B cell (primary cell): ENCODE results near the gene CIBAR2. TPM values are rescaled to one million over a fixed set of nuclear protein-coding genes. Genes with fewer than 3 reads are reported as not detected.

ENCODE experiments used
- ATAC-seq: fragments of 200-7000 bp; cut with Tn5 transposase; one replicate; pipeline ENCODE4 v1.10.0; 2021; ENCODE audit warnings: low read depth, mild to moderate bottlenecking, moderate number of reproducible peaks, moderate library complexity
- CTCF ChIA-PET: fragments of 350-600 bp; sonication (Branson Sonifier 250); formaldehyde crosslinking; loops from one replicate; lab custom pipeline; 2021; ENCODE audit warnings: antibody characterized with exemption, inconsistent platforms; lab: Charles Lee
- POLR2A ChIA-PET: fragments of 350-600 bp; sonication (Branson Sonifier 250); formaldehyde crosslinking; loops from one replicate; lab custom pipeline; 2021; ENCODE audit warnings: antibody characterized with exemption; lab: Charles Lee
- DNase-seq: peaks from one replicate; pipeline ENCODE4 v3.0.0; 2013
- H2AFZ ChIP-seq: 2 replicates; pipeline ENCODE4 v1.6.1; 2012; ENCODE audit warnings: mild to moderate bottlenecking, low read depth, low read length; ENCODE audit not compliant: insufficient read depth, poor library complexity, severe bottlenecking
- H3K27ac ChIP-seq, 2 donors: 1 replicate in 1 of 2; 2 replicates in 1 of 2; pipeline ENCODE4 v1.5.1; 2012 to 2013; ENCODE audit warnings: low read length in 2 of 2, mild to moderate bottlenecking in 2 of 2, moderate library complexity in 1 of 2
- H3K27me3 ChIP-seq, 4 experiments: fragments of 200-600 bp in 1 of 4; sonication (generic) in 1 of 4; replicated peaks in 1 of 4; 1 replicate in 2 of 4; 2 replicates in 2 of 4; pipeline versions ENCODE4 v1.6.1 to v1.7.0; 2013 to 2016; ENCODE audit warnings: low read length in 3 of 4, mild to moderate bottlenecking in 2 of 4, mixed read lengths in 1 of 4, moderate library complexity in 1 of 4; ENCODE audit not compliant: insufficient read depth in 4 of 4, control insufficient read depth in 3 of 4; ENCODE audit errors: control extremely low read depth in 1 of 4
- H3K36me3 ChIP-seq, 2 experiments: replicated peaks in 1 of 2; 1 replicate in 1 of 2; 2 replicates in 1 of 2; pipeline versions ENCODE4 v1.6.1 to v1.7.1; 2013; ENCODE audit warnings: low read length in 1 of 2; ENCODE audit not compliant: insufficient read depth in 2 of 2, control insufficient read depth in 1 of 2; ENCODE audit errors: control extremely low read depth in 1 of 2, extremely low read depth in 1 of 2
- H3K4me1 ChIP-seq, 2 donors: fragments of 200-600 bp in 1 of 2; sonication (generic) in 1 of 2; 1 replicate in 1 of 2; 2 replicates in 1 of 2; pipeline versions ENCODE4 v1.5.1 to v1.6.1; 2013 to 2017; ENCODE audit warnings: low read length in 2 of 2; ENCODE audit not compliant: control insufficient read depth in 2 of 2, insufficient read depth in 2 of 2
- H3K4me2 ChIP-seq: replicated peaks from 2 replicates; pipeline ENCODE3; 2012; ENCODE audit warnings: mild to moderate bottlenecking, low read depth, low read length; ENCODE audit not compliant: poor library complexity, severe bottlenecking
- H3K4me3 ChIP-seq, 5 experiments: fragments of 200-600 bp in 1 of 5; sonication (generic) in 1 of 5; 1 replicate in 3 of 5; 2 replicates in 2 of 5; pipeline versions ENCODE4 v1.5.1 to v1.7.0; 2011 to 2016; ENCODE audit warnings: low read length in 4 of 5, mild to moderate bottlenecking in 4 of 5, low read depth in 2 of 5, control low read depth in 1 of 5, moderate library complexity in 1 of 5; ENCODE audit not compliant: insufficient read depth in 1 of 5; ENCODE audit errors: control extremely low read depth in 1 of 5, extremely low read depth in 1 of 5
- H3K79me2 ChIP-seq: fragments of 200-600 bp; sonication (generic); one replicate; pipeline ENCODE4 v1.6.0; 2016; ENCODE audit warnings: low read length; ENCODE audit not compliant: control insufficient read depth, insufficient read depth
- H3K9ac ChIP-seq: fragments of 200-600 bp; sonication (generic); 2 replicates; pipeline ENCODE4 v1.6.1; 2017; ENCODE audit warnings: mild to moderate bottlenecking, low read length, moderate library complexity
- H3K9me3 ChIP-seq, 3 donors: one replicate each; pipeline versions ENCODE4 v1.6.1 to v1.7.1; 2013; ENCODE audit warnings: low read length in 2 of 3; ENCODE audit not compliant: control insufficient read depth in 2 of 3, insufficient read depth in 1 of 3; ENCODE audit errors: control extremely low read depth in 1 of 3
- H4K20me1 ChIP-seq: 2 replicates; pipeline ENCODE4 v1.6.0; 2012; ENCODE audit warnings: mild to moderate bottlenecking, low read length; ENCODE audit not compliant: insufficient read depth, control insufficient read depth, poor library complexity, severe bottlenecking
- H3K27ac Mint-ChIP-seq: one replicate; pipeline ENCODE4 v1.8.0; 2021; ENCODE audit warnings: mixed read lengths
- H3K27me3 Mint-ChIP-seq: one replicate; pipeline ENCODE4 v1.8.0; 2021; ENCODE audit warnings: mixed read lengths
- H3K4me1 Mint-ChIP-seq: one replicate; pipeline ENCODE4 v1.8.0; 2021; ENCODE audit warnings: mixed read lengths
- H3K4me3 Mint-ChIP-seq: one replicate; pipeline ENCODE4 v1.8.0; 2021; ENCODE audit warnings: mixed read lengths
- H3K9me3 Mint-ChIP-seq: one replicate; pipeline ENCODE4 v1.8.0; 2022; ENCODE audit warnings: mixed read lengths; ENCODE audit not compliant: insufficient read depth
- WGBS: methylation state at CpG from one replicate; pipeline ENCODE4 v1.1.5; 2013; ENCODE audit warnings: missing lambda C conversion rate; ENCODE audit not compliant: insufficient coverage; 5-methylcytosine and 5-hydroxymethylcytosine counted together
- intact Hi-C: fragments of 100-400 bp; cut with micrococcal nuclease; formaldehyde crosslinking; loops from one replicate; pipeline ENCODE4 v1.10.0; 2022
- polyA plus RNA-seq: library from polyadenylated mRNA; depleted of rRNA; stranded (reverse); fragments of >200 nt; gene quantifications from 2 replicates; pipeline ENCODE4 v1.2.3, GENCODE V29; 2012
- total RNA-seq, 2 donors: library from RNA; stranded (reverse); fragments of 120-200 nt in 1 of 2; gene quantifications; 1 replicate in 1 of 2; 2 replicates in 1 of 2; pipeline versions ENCODE4 v1.2.3 to v1.2.4, GENCODE V29; 2013 to 2022
- TF ChIP-seq, protein P1 (sequence below): fragments of 200-600 bp; IDR thresholded peaks from one replicate; pipeline ENCODE4 v1.8.0; 2022; ENCODE audit warnings: antibody characterized with exemption, mild to moderate bottlenecking

Gene CIBAR2
- total and polyA plus RNA-seq, 2 donors (not counting 1 experiment from before 2014, with no cell fraction given), result not detected

DNA sequence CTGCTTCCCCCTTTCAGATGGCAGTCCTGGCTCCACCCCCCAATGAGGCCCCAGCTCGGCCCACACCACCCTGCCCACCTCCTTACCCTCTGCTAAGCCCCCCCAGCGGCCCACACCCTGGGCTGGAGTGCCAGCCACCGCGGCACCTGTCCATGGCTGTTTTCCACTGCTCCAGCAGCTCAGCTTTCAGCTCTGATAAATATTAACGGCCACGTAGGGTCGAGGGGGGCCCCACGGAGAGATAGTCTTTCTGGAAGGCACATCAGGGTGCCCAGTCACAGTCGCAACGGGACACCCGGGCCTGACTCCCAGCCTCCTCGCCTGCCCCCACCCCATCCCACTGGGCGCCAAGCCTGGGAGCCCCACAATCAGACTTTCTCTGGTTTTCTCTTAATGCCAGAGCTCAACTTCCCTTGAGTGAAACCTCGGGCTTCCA is 46.5 kb upstream of the CIBAR2 start:
- H3K27ac ChIP-seq, result no peak overlapping the region
- H2AFZ ChIP-seq, result peak overlapping the region; percentile 98
- DNase-seq, result no peak

More for the DNA sequence above, 46.5 kb upstream of the CIBAR2 start:
- no peaks in the 10 kb centered on the region for H3K79me2 ChIP-seq
- peak overlapping the region; percentile 71 for H3K4me2 ChIP-seq
- H4K20me1 ChIP-seq, result no peaks in the 10 kb centered on the region
- 43% methylated on average over 13 of the region's 14 CpGs for WGBS
- H3K4me3 Mint-ChIP-seq, result peak overlapping the region; percentile 85
- no peak overlapping the region for H3K27ac Mint-ChIP-seq
- intact Hi-C loops, result no loop called here
- no peaks in the 10 kb centered on the region for H3K9me3 Mint-ChIP-seq
- ChIA-PET CTCF (interaction anchor here (1.0 kb wide), 1 partner anchor 44 kb away, joined by 3 read pairs; no protein-coding TSS in a partner anchor), POLR2A (no interaction called here)
- no peak overlapping the region for H3K9ac ChIP-seq
- H3K27me3 ChIP-seq, result peaks cover 0 to 4% (median 0%) of the 10 kb centered on the region in 4 experiments
- ATAC-seq, result no peak
- TF ChIP-seq, protein P1, sequence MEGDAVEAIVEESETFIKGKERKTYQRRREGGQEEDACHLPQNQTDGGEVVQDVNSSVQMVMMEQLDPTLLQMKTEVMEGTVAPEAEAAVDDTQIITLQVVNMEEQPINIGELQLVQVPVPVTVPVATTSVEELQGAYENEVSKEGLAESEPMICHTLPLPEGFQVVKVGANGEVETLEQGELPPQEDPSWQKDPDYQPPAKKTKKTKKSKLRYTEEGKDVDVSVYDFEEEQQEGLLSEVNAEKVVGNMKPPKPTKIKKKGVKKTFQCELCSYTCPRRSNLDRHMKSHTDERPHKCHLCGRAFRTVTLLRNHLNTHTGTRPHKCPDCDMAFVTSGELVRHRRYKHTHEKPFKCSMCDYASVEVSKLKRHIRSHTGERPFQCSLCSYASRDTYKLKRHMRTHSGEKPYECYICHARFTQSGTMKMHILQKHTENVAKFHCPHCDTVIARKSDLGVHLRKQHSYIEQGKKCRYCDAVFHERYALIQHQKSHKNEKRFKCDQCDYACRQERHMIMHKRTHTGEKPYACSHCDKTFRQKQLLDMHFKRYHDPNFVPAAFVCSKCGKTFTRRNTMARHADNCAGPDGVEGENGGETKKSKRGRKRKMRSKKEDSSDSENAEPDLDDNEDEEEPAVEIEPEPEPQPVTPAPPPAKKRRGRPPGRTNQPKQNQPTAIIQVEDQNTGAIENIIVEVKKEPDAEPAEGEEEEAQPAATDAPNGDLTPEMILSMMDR, result no peak
- no peaks in the 10 kb centered on the region for H3K36me3 ChIP-seq
- H3K9me3 ChIP-seq, result no peaks in the 10 kb centered on the region
- peaks cover 17 to 18% of the 10 kb centered on the region in 2 donors for H3K4me1 ChIP-seq
- H3K27me3 Mint-ChIP-seq, result peaks cover 3% of the 10 kb centered on the region
- H3K4me3 ChIP-seq, result no peak overlapping the region
- H3K4me1 Mint-ChIP-seq, result peaks cover 16% of the 10 kb centered on the region
